Brain microvascular endothelial cell (primary cell): ENCODE data around the gene MBTD1.

ENCODE experiments used
- DNase-seq: peaks from one replicate; pipeline ENCODE4 v3.0.0-alpha.2; 2020
- H3K27ac ChIP-seq: fragments of 250-450 bp; sonication (Bioruptor Pico); 2 replicates; pipeline ENCODE4 v1.5.1; 2020; ENCODE audit warnings: mild to moderate bottlenecking, moderate library complexity
- H3K27me3 ChIP-seq: fragments of 250-450 bp; sonication (Bioruptor Pico); replicated peaks from 2 replicates; pipeline ENCODE4 v1.5.1; 2020; ENCODE audit warnings: mild to moderate bottlenecking
- H3K36me3 ChIP-seq: fragments of 250-450 bp; sonication (Bioruptor Pico); replicated peaks from 2 replicates; pipeline ENCODE4 v1.5.1; 2020; ENCODE audit warnings: mild to moderate bottlenecking
- H3K4me3 ChIP-seq: 2 replicates; pipeline ENCODE4 v1.5.1; 2011; ENCODE audit warnings: low read depth, mild to moderate bottlenecking, control low read depth, low read length, moderate library complexity
- CTCF ChIP-seq: IDR thresholded peaks from 2 replicates; pipeline ENCODE4 v1.5.1; 2011; ENCODE audit warnings: low read depth, mild to moderate bottlenecking, moderate library complexity, low read length, control low read depth, inconsistent platforms; ENCODE audit errors: missing control alignments
- in situ Hi-C: cut with HindIII; loops from 2 replicates; pipeline ENCODE4 v1.10.0; 2017; ENCODE audit warnings: low sequenced_read_pairs, low pct_ligation_motif_present

Gene MBTD1

GRCh38 chr17:51203838-51204237 is 56.0 kb downstream of the MBTD1 start:
- Histone ChIP-seq H3K27me3 (no peaks in the 10 kb centered on the region), H3K27ac (no peak overlapping the region), H3K36me3 (peaks cover 30% of the 10 kb centered on the region), H3K4me3 (no peak overlapping the region)
- DNase-seq = no peak
- in situ Hi-C loops = no loop called here
- no peak for TF ChIP-seq CTCF

GRCh38 chr17:51200846-51201245 is 59.0 kb downstream of the MBTD1 start:
- in situ Hi-C loops = no loop called here
- H3K27me3 ChIP-seq = no peaks in the 10 kb centered on the region
- H3K36me3 ChIP-seq = peaks cover 22% of the 10 kb centered on the region
- H3K27ac ChIP-seq = no peak overlapping the region
- DNase-seq = no peak
- no peak for TF ChIP-seq CTCF
- no peak overlapping the region for H3K4me3 ChIP-seq

GRCh38 chr17:51200295-51200694 is 59.6 kb downstream of the MBTD1 start:
- in situ Hi-C loops = no loop called here
- Histone ChIP-seq H3K36me3 (peaks cover 19% of the 10 kb centered on the region), H3K27ac (no peak overlapping the region), H3K27me3 (no peaks in the 10 kb centered on the region), H3K4me3 (no peak overlapping the region)
- no peak for DNase-seq
- TF ChIP-seq CTCF = no peak

GRCh38 chr17:51197754-51198153 is 62.1 kb downstream of the MBTD1 start:
- peaks cover 11% of the 10 kb centered on the region for H3K36me3 ChIP-seq
- in situ Hi-C loops = no loop called here
- TF ChIP-seq CTCF = no peak

GRCh38 chr17:51191895-51192294 is 68.0 kb downstream of the MBTD1 start:
- DNase-seq = no peak
- Histone ChIP-seq H3K4me3 (no peak overlapping the region), H3K27me3 (no peaks in the 10 kb centered on the region), H3K27ac (no peak overlapping the region), H3K36me3 (peaks cover 24% of the 10 kb centered on the region)
- no peak for TF ChIP-seq CTCF
- in situ Hi-C loops = no loop called here

More at GRCh38 chr17:51197754-51198153, 62.1 kb downstream of the MBTD1 start:
- Histone ChIP-seq H3K27ac (no peak overlapping the region), H3K27me3 (no peaks in the 10 kb centered on the region), H3K4me3 (no peak overlapping the region)
- no peak for DNase-seq

- H3K27ac ChIP-seq = no peak overlapping the region
These were observed 70.2 kb downstream of the MBTD1 start for GRCh38 chr17:51189628-51190027.

More at GRCh38 chr17:51189628-51190027, 70.2 kb downstream of the MBTD1 start:
- in situ Hi-C loops = no loop called here
- DNase-seq = no peak
- H3K27me3 ChIP-seq = no peaks in the 10 kb centered on the region
- no peak overlapping the region for H3K4me3 ChIP-seq
- no peak for TF ChIP-seq CTCF
- H3K36me3 ChIP-seq = peaks cover 28% of the 10 kb centered on the region
